Sigmoid colon (tissue), 7 donors: ENCODE measurements around the gene TRIP6. TPM values are rescaled to one million over a fixed set of nuclear protein-coding genes. Genes with fewer than 3 reads are reported as not detected.

Experiments used
- DNase-seq: peaks from one replicate; pipeline ENCODE4 v3.0.0-alpha.2; 2019
- H3K27ac ChIP-seq, 4 donors: fragments of 200-600 bp; sonication (generic); one replicate each; pipeline ENCODE4 v1.5.1; 2016 to 2019; ENCODE audit warnings: mild to moderate bottlenecking in 1 of 4
- H3K27me3 ChIP-seq, 3 donors: fragments of 200-600 bp; sonication (generic); one replicate each; pipeline ENCODE4 v1.5.1; 2019; ENCODE audit warnings: mild to moderate bottlenecking in 1 of 3
- H3K36me3 ChIP-seq, 4 donors: fragments of 200-600 bp; sonication (generic); one replicate each; pipeline ENCODE4 v1.5.1; 2016 to 2019
- H3K4me1 ChIP-seq, 4 donors: fragments of 200-600 bp; sonication (generic); one replicate each; pipeline ENCODE4 v1.5.1; 2017 to 2019
- H3K4me3 ChIP-seq, 4 donors: fragments of 200-600 bp; sonication (generic); one replicate each; pipeline ENCODE4 v1.5.1; 2017 to 2019; ENCODE audit warnings: mild to moderate bottlenecking in 2 of 4, moderate library complexity in 1 of 4
- H3K9me3 ChIP-seq, 4 donors: fragments of 200-600 bp in 3 of 4; sonication (generic) in 3 of 4; one replicate each; pipeline versions ENCODE4 v1.5.1 to v1.6.1; 2013 to 2019
- CTCF ChIP-seq, 4 experiments: fragments of 450-650 bp in 3 of 4; fragments of 200-600 bp in 1 of 4; IDR thresholded peaks; one replicate each; pipeline ENCODE4 v1.5.1; 2016 to 2019; ENCODE audit warnings: antibody characterized with exemption in 4 of 4, mild to moderate bottlenecking in 3 of 4, moderate library complexity in 2 of 4
- EP300 ChIP-seq, 4 donors: sonication (generic); formaldehyde crosslinking; IDR thresholded peaks; one replicate each; pipeline ENCODE4 v1.6.1; 2017; ENCODE audit warnings: antibody characterized with exemption in 4 of 4
- POLR2A ChIP-seq, 2 donors: fragments of 450-650 bp; IDR thresholded peaks; one replicate each; pipeline ENCODE4 v1.6.1; 2016; ENCODE audit warnings: antibody characterized with exemption in 2 of 2, mild to moderate bottlenecking in 2 of 2, moderate library complexity in 2 of 2
- POLR2AphosphoS5 ChIP-seq, 4 donors: sonication (generic); formaldehyde crosslinking; IDR thresholded peaks; one replicate each; pipeline ENCODE4 v1.6.1; 2017; ENCODE audit warnings: antibody characterized with exemption in 4 of 4
- WGBS, 2 donors: extraction: QIAGEN DNeasy Blood & Tissue Kit; methylation state at CpG; one replicate each; pipeline ENCODE4 v1.1.7; 2013; 5-methylcytosine and 5-hydroxymethylcytosine counted together
- intact Hi-C: fragments of 100-400 bp; cut with DNase I; formaldehyde crosslinking; loops from one replicate; pipeline ENCODE4 v1.15.1; 2023
- polyA plus RNA-seq, 3 donors: library from polyadenylated mRNA; stranded (reverse); fragments of 200-250 nt; gene quantifications; one replicate each; pipeline ENCODE4 v1.2.3, GENCODE V29; 2013
- total RNA-seq, 4 donors: library from RNA; depleted of rRNA; stranded (reverse); fragments of >200 nt; gene quantifications; one replicate each; pipeline ENCODE4 v1.1.0, GENCODE V29; 2016
- donor health status: healthy with polysubstance abuse.
- donor health status: Bipolar disorder and iron deficiency.
- donor health status: healthy.

The TRIP6 gene
- total and polyA plus RNA-seq, 7 donors: 12.0 to 79.7 (median 45.9) TPM

GRCh38 chr7:100881136-100881535 lies 13.9 kb downstream of the TRIP6 start:
- H3K27ac ChIP-seq: no peak overlapping the region
- H3K36me3 ChIP-seq: peaks cover 41 to 77% (median 51%) of the 10 kb centered on the region in 4 donors
- no peak overlapping the region for H3K4me3 ChIP-seq
- no peak for DNase-seq
- TF ChIP-seq EP300 (IDR thresholded peaks at IDR 0.05) (no peak), POLR2A (IDR thresholded peaks at IDR 0.05) (no peak), POLR2AphosphoS5 (IDR thresholded peaks at IDR 0.05) (no peak), CTCF (IDR thresholded peaks at IDR 0.05) (no peak)
- H3K4me1 ChIP-seq: peaks cover 0 to 24% (median 17%) of the 10 kb centered on the region in 4 donors
- H3K27me3 ChIP-seq: no peaks in the 10 kb centered on the region
- WGBS, 2 donors: 97% methylated on average over 20 of the region's 20 CpGs
- intact Hi-C loops: no loop called here
- H3K9me3 ChIP-seq: no peaks in the 10 kb centered on the region

- Histone ChIP-seq H3K4me1 (peaks cover 0 to 13% (median 8%) of the 10 kb centered on the region in 4 donors), H3K4me3 (no peak overlapping the region), H3K9me3 (no peaks in the 10 kb centered on the region), H3K27me3 (no peaks in the 10 kb centered on the region), H3K36me3 (peaks cover 46 to 82% (median 62%) of the 10 kb centered on the region in 4 donors), H3K27ac (no peak overlapping the region)
- intact Hi-C loops: no loop called here
- no peak for DNase-seq
- 91 to 96% methylated on average over 9 of the region's 9 CpGs for WGBS, 2 donors
- TF ChIP-seq CTCF (IDR thresholded peaks at IDR 0.05) (no peak), POLR2AphosphoS5 (IDR thresholded peaks at IDR 0.05) (no peak), POLR2A (IDR thresholded peaks at IDR 0.05) (no peak), EP300 (IDR thresholded peaks at IDR 0.05) (no peak)
Measured at GRCh38 chr7:100882201-100882600, 15.0 kb downstream of the TRIP6 start.

- Histone ChIP-seq H3K4me1 (peaks cover 0 to 13% (median 7%) of the 10 kb centered on the region in 4 donors), H3K9me3 (no peaks in the 10 kb centered on the region), H3K36me3 (peaks cover 53 to 82% (median 69%) of the 10 kb centered on the region in 4 donors), H3K27me3 (no peaks in the 10 kb centered on the region), H3K27ac (no peak overlapping the region), H3K4me3 (no peak overlapping the region)
- no peak for DNase-seq
- no peak for TF ChIP-seq POLR2AphosphoS5 (IDR thresholded peaks at IDR 0.05)
- no peak for TF ChIP-seq CTCF (IDR thresholded peaks at IDR 0.05)
- TF ChIP-seq POLR2A (IDR thresholded peaks at IDR 0.05): no peak
- no peak for TF ChIP-seq EP300 (IDR thresholded peaks at IDR 0.05)
- intact Hi-C loops: no loop called here
- 96% methylated on average over 24 of the region's 24 CpGs for WGBS, 2 donors
Measured at GRCh38 chr7:100882785-100883526, 15.8 kb downstream of the TRIP6 start.

- peaks cover 0 to 26% (median 19%) of the 10 kb centered on the region in 4 donors for H3K4me1 ChIP-seq
- no peak overlapping the region for H3K4me3 ChIP-seq
- TF ChIP-seq POLR2A (IDR thresholded peaks at IDR 0.05) (no peak), EP300 (IDR thresholded peaks at IDR 0.05) (no peak), CTCF (IDR thresholded peaks at IDR 0.05) (no peak), POLR2AphosphoS5 (IDR thresholded peaks at IDR 0.05) (no peak)
- peaks cover 60 to 81% (median 71%) of the 10 kb centered on the region in 4 donors for H3K36me3 ChIP-seq
- no peaks in the 10 kb centered on the region for H3K27me3 ChIP-seq
- intact Hi-C loops: no loop called here
- DNase-seq: no peak
- WGBS, 2 donors: 92 to 93% methylated on average over 29 of the region's 29 CpGs
- no peak overlapping the region for H3K27ac ChIP-seq
- no peaks in the 10 kb centered on the region for H3K9me3 ChIP-seq
Measured at GRCh38 chr7:100884736-100885439, 17.7 kb downstream of the TRIP6 start.
